GM23338 (cell line): ENCODE measurements around the gene TPRG1.

ENCODE experiments used
- CREB1 ChIP-seq: fragments of 250-450 bp; sonication (Bioruptor Pico); IDR thresholded peaks from 2 replicates; pipeline ENCODE4 v1.5.0; 2020; ENCODE audit warnings: low read depth, mild to moderate bottlenecking, moderate library complexity
- CTCF ChIP-seq, 2 experiments: fragments of 200-600 bp in 1 of 2; sonication (generic) in 1 of 2; conservative IDR thresholded peaks; 2 replicates each; pipeline versions ENCODE4 v1.5.1 to v1.6.1; 2016 to 2017; ENCODE audit warnings: antibody characterized with exemption in 2 of 2, low read depth in 2 of 2, mild to moderate bottlenecking in 2 of 2, moderate library complexity in 1 of 2
- EZH2 ChIP-seq: fragments of 200-600 bp; sonication (generic); IDR thresholded peaks from one replicate; pipeline ENCODE4 v1.8.0; 2017; ENCODE audit warnings: antibody characterized with exemption, mild to moderate bottlenecking, low read depth; ENCODE audit not compliant: unreplicated experiment
- EZH2phosphoT487 ChIP-seq: fragments of 200-600 bp; sonication (generic); IDR thresholded peaks from one replicate; pipeline ENCODE4 v1.8.1; 2018; ENCODE audit warnings: antibody characterized with exemption; ENCODE audit not compliant: unreplicated experiment
- JUNB ChIP-seq: IDR thresholded peaks from one replicate; pipeline ENCODE4 v1.6.1; 2016; ENCODE audit warnings: antibody characterized with exemption; ENCODE audit not compliant: unreplicated experiment
- POLR2AphosphoS5 ChIP-seq: IDR thresholded peaks from 2 replicates; pipeline ENCODE4 v1.6.1; 2016; ENCODE audit warnings: antibody characterized with exemption, low read depth
- REST ChIP-seq: IDR thresholded peaks from one replicate; pipeline ENCODE4 v1.6.1; 2018; ENCODE audit warnings: antibody characterized with exemption; ENCODE audit not compliant: unreplicated experiment
- STAT1 ChIP-seq: IDR thresholded peaks from one replicate; pipeline ENCODE4 v1.6.1; 2016; ENCODE audit warnings: antibody characterized with exemption; ENCODE audit not compliant: unreplicated experiment
- ZNF114 ChIP-seq: fragments of 250-450 bp; sonication (Bioruptor Pico); IDR thresholded peaks from 2 replicates; pipeline ENCODE4 v1.5.0; 2020; ENCODE audit warnings: mild to moderate bottlenecking, moderate library complexity

- peak; percentile 85 to 89 for TF ChIP-seq CTCF (conservative IDR thresholded peaks at IDR 0.05; ENCODE audit: low read depth in 2 of 2)
- TF ChIP-seq EZH2: no peak
- no peak for TF ChIP-seq EZH2phosphoT487
- no peak for TF ChIP-seq POLR2AphosphoS5
- TF ChIP-seq REST: no peak
- TF ChIP-seq ZNF114 (CRISPR knock-in tag): no peak
- no peak for TF ChIP-seq CREB1
- no peak for TF ChIP-seq JUNB
- no peak for TF ChIP-seq STAT1
These were observed 23.7 kb upstream of the TPRG1 start for GRCh38 chr3:189148081-189148507.
